ENCODE measurements around the gene L2HGDH.

Gene L2HGDH

GRCh38 chr14:50311972-50312733 is at the start of gene L2HGDH, which contains the start of gene DMAC2L:
Gene L2HGDH (minus strand): TSS chr14:50312229. CDS start chr14:50312150, 79 bp downstream.
Gene DMAC2L (plus strand): TSS chr14:50312324. CDS start chr14:50321488, 9,164 bp downstream.
- peaks cover 10% of the 10 kb centered on the region for H3K79me2 ChIP-seq (ENCODE audit: insufficient read depth, low read depth)
- no peak within 1 kb of the TSS for H3K4me3 ChIP-seq (IDR thresholded peaks at IDR 0.05; ENCODE audit: insufficient read depth, low read depth, low read length)
- peaks cover 15% of the 10 kb centered on the region for H3K4me1 ChIP-seq (ENCODE audit: low read depth, poor library complexity, severe bottlenecking)
- peak within 1 kb of the TSS; percentile 87 for H2AFZ ChIP-seq (ENCODE audit: low read depth)
- H3K9ac ChIP-seq: peak within 1 kb of the TSS; percentile 78
- H3K27ac ChIP-seq: peak within 1 kb of the TSS; percentile 76
- H3K27me3 ChIP-seq (ENCODE audit: insufficient read depth, low read depth): no peaks in the 10 kb centered on the region
- H3K36me3 ChIP-seq (ENCODE audit: insufficient read depth): no peaks in the 10 kb centered on the region
- H4K20me1 ChIP-seq (ENCODE audit: insufficient read depth): no peaks in the 10 kb centered on the region
- TF ChIP-seq CTCF (conservative IDR thresholded peaks at IDR 0.05; ENCODE audit: low read depth, low read length): no peak
- H3K4me2 ChIP-seq: peak within 1 kb of the TSS; percentile 91

- Histone ChIP-seq H2AFZ (ENCODE audit: low read depth) (no peak overlapping the region), H3K4me2 (no peak overlapping the region)
- TF ChIP-seq CTCF (conservative IDR thresholded peaks at IDR 0.05; ENCODE audit: low read depth, low read length): no peak
These were observed 48.8 kb upstream of the L2HGDH start for GRCh38 chr14:50360851-50361250.

GRCh38 chr14:50360093-50360492 is 48.1 kb upstream of the L2HGDH start:
- no peak overlapping the region for H3K27ac ChIP-seq
- no peak overlapping the region for H3K4me2 ChIP-seq
- H2AFZ ChIP-seq (ENCODE audit: low read depth): no peak overlapping the region
- no peak for TF ChIP-seq CTCF (conservative IDR thresholded peaks at IDR 0.05; ENCODE audit: low read depth, low read length)
- no peak overlapping the region for H3K9ac ChIP-seq
- peaks cover 14% of the 10 kb centered on the region for H3K4me1 ChIP-seq (ENCODE audit: low read depth, poor library complexity, severe bottlenecking)
- no peak overlapping the region for H3K4me3 ChIP-seq (IDR thresholded peaks at IDR 0.05; ENCODE audit: insufficient read depth, low read depth, low read length)
- H3K79me2 ChIP-seq (ENCODE audit: insufficient read depth, low read depth): no peaks in the 10 kb centered on the region
- H3K27me3 ChIP-seq (ENCODE audit: insufficient read depth, low read depth): no peaks in the 10 kb centered on the region
- no peaks in the 10 kb centered on the region for H3K36me3 ChIP-seq (ENCODE audit: insufficient read depth)
- H4K20me1 ChIP-seq (ENCODE audit: insufficient read depth): no peaks in the 10 kb centered on the region

More at GRCh38 chr14:50360851-50361250, 48.8 kb upstream of the L2HGDH start:
- Histone ChIP-seq H3K4me1 (ENCODE audit: low read depth, poor library complexity, severe bottlenecking) (peaks cover 14% of the 10 kb centered on the region), H3K9ac (no peak overlapping the region), H3K4me3 (IDR thresholded peaks at IDR 0.05; ENCODE audit: insufficient read depth, low read depth, low read length) (no peak overlapping the region), H4K20me1 (ENCODE audit: insufficient read depth) (no peaks in the 10 kb centered on the region), H3K27me3 (ENCODE audit: insufficient read depth, low read depth) (no peaks in the 10 kb centered on the region), H3K27ac (no peak overlapping the region), H3K79me2 (ENCODE audit: insufficient read depth, low read depth) (no peaks in the 10 kb centered on the region), H3K36me3 (ENCODE audit: insufficient read depth) (no peaks in the 10 kb centered on the region)

DNA sequence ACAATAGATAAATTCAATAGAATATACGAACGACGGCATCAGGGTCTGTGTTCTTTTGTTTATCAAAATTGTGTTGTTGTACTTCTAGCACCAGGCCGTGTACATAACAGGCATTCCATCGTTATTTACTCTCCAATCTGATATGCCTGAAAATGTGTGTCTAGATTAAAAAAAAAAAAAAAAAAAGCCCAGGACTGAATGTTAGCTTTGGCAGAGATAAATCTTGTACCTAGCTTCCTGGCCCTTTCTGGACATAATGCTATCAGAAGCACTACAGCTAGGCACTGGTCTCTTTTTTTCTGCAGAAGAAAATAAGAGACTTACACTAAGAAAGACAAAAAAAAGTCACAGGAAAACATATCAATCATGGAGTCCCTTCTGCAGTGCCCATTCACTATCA is 47.6 kb upstream of the L2HGDH start:
- Histone ChIP-seq H3K4me1 (ENCODE audit: low read depth, poor library complexity, severe bottlenecking) (peaks cover 14% of the 10 kb centered on the region), H3K36me3 (ENCODE audit: insufficient read depth) (no peaks in the 10 kb centered on the region), H3K27me3 (ENCODE audit: insufficient read depth, low read depth) (no peaks in the 10 kb centered on the region), H2AFZ (ENCODE audit: low read depth) (no peak overlapping the region), H3K4me2 (no peak overlapping the region), H3K27ac (no peak overlapping the region), H3K4me3 (IDR thresholded peaks at IDR 0.05; ENCODE audit: insufficient read depth, low read depth, low read length) (no peak overlapping the region), H3K79me2 (ENCODE audit: insufficient read depth, low read depth) (no peaks in the 10 kb centered on the region), H4K20me1 (ENCODE audit: insufficient read depth) (no peaks in the 10 kb centered on the region), H3K9ac (no peak overlapping the region)
- TF ChIP-seq CTCF (conservative IDR thresholded peaks at IDR 0.05; ENCODE audit: low read depth, low read length): no peak

All from KMS-11 (cell line).